Tibial artery (tissue), 4 donors: ENCODE results near the gene OLFML2B.

ENCODE experiments used
- DNase-seq, 2 donors: peaks; one replicate each; pipeline ENCODE4 v3.0.0-alpha.2; 2019
- H3K27ac ChIP-seq, 2 donors: fragments of 200-600 bp; sonication (generic) in 1 of 2; 1 replicate in 1 of 2; 2 replicates in 1 of 2; pipeline ENCODE4 v1.5.1; 2018 to 2019; ENCODE audit warnings: mild to moderate bottlenecking in 1 of 2
- H3K27me3 ChIP-seq, 2 donors: fragments of 200-600 bp; sonication (generic) in 1 of 2; one replicate each; pipeline versions ENCODE4 v1.5.1 to v1.6.0; 2016 to 2019
- H3K36me3 ChIP-seq, 3 donors: fragments of 200-600 bp; sonication (generic) in 2 of 3; one replicate each; pipeline ENCODE4 v1.5.1; 2016 to 2019; ENCODE audit warnings: mild to moderate bottlenecking in 2 of 3
- H3K4me1 ChIP-seq, 4 donors: fragments of 200-600 bp; sonication (generic) in 2 of 4; 1 replicate in 3 of 4; 2 replicates in 1 of 4; pipeline ENCODE4 v1.5.1; 2016 to 2019
- H3K4me3 ChIP-seq, 2 donors: fragments of 200-600 bp; sonication (generic) in 1 of 2; 1 replicate in 1 of 2; 2 replicates in 1 of 2; pipeline ENCODE4 v1.5.1; 2018 to 2019; ENCODE audit warnings: mild to moderate bottlenecking in 2 of 2
- H3K9me3 ChIP-seq, 3 donors: fragments of 200-600 bp; sonication (generic) in 1 of 3; one replicate each; pipeline ENCODE4 v1.5.1; 2016 to 2019
- CTCF ChIP-seq, 2 experiments: fragments of 200-600 bp in 1 of 2; fragments of 450-650 bp in 1 of 2; IDR thresholded peaks; one replicate each; pipeline ENCODE4 v1.5.1; 2017 to 2019; ENCODE audit warnings: antibody characterized with exemption in 2 of 2, mild to moderate bottlenecking in 1 of 2, moderate library complexity in 1 of 2
- intact Hi-C: fragments of 100-400 bp; cut with DNase I; formaldehyde crosslinking; loops from one replicate; pipeline ENCODE4 v1.15.0; 2023; ENCODE audit warnings: low total_unique reads

Gene OLFML2B

DNA sequence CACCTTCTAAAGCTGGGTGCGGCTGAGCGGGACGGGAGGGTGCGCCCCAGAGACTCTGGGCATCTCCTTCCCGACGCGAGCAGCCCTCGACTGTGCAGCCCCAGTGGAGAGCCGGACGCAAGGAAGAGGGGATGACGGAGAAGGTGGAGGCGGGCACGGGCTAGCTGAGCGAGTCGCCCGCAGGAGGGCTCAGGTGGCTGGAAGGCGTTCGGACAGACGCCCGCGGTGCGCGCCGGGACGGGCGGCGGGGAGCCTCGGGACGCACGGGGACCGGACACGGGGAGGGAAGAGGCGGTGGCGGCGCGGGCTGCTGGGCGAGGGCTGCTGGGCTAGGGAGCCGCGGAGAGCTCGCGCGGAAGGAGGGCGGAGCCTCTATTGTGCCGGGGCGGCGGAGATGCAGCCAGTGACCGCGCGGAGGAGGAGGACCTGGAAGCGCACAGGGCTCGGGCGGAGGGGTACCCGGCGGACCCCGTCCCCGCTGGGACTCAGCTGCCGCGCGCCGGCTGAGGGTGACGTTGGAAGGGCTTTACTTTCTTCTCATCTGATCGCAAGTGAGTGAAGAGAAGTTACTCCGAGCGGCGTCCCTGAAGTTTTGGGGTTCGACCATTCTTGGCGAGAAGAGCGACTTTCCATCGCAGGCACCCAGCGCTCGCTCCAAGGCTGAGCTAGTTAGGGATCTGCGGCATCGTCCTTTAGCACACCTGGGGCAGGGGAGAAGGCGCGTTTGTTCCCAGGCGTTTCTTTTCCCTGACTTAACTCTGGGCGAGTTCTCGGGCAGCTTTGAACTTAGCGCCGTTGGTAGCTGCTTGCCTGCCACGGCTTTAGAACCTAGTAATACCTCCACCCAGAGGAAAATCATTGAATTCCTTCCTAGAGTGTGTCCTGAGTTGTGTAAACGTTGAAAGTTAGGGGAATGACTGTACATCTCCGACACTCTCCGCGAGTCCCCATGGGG lies at the start of gene OLFML2B:
OLFML2B (minus strand) TSS at position 323 of the 955 bp plus-strand sequence. CDS start 439 bp downstream, outside the sequence.
- DNase-seq = peak; percentile 81 to 91
- Histone ChIP-seq H3K27me3 (no peaks in the 10 kb centered on the region), H3K9me3 (no peaks in the 10 kb centered on the region), H3K27ac (peak within 1 kb of the TSS; percentile 82), H3K4me3 (peak within 1 kb of the TSS; percentile 68 to 70), H3K4me1 (peaks cover 12 to 48% (median 33%) of the 10 kb centered on the region in 4 donors), H3K36me3 (no peaks in the 10 kb centered on the region)
- TF ChIP-seq CTCF (IDR thresholded peaks at IDR 0.05) = peak; percentile 43 to 50
- intact Hi-C loops = loop anchor here (2.0 kb wide), 1 partner anchor 155 kb away; no protein-coding TSS in a partner anchor

DNA sequence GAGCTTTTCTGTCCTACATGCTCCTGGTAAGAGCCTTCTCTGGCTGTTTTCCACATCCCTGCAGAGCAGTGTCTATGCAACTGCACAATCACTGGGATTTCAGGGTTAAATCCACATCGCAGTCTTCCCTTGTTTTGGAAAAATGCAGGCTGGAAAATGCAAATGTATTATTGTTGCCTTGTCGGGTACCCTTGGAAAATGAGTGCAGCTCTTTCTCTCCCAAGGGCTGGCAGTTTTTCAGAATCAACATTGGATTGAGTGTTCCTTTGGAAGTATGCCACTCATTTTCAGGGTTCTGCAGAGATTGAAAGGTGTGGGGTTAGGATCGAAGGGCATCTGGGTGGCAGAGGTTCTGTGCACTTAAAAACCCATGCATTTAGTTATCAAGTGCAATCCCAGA lies 49.1 kb upstream of the OLFML2B start:
- Histone ChIP-seq H3K9me3 (peaks cover 0 to 6% (median 0%) of the 10 kb centered on the region in 3 donors), H3K27me3 (peaks cover 0 to 16% of the 10 kb centered on the region in 2 donors), H3K36me3 (no peaks in the 10 kb centered on the region), H3K27ac (no peak overlapping the region), H3K4me3 (no peak overlapping the region), H3K4me1 (peaks cover 0 to 35% (median 18%) of the 10 kb centered on the region in 4 donors)
- intact Hi-C loops = loop anchor here (10.0 kb wide), 1 partner anchor 142 kb away; no protein-coding TSS in a partner anchor
- TF ChIP-seq CTCF (IDR thresholded peaks at IDR 0.05) = no peak
- no peak for DNase-seq

DNA sequence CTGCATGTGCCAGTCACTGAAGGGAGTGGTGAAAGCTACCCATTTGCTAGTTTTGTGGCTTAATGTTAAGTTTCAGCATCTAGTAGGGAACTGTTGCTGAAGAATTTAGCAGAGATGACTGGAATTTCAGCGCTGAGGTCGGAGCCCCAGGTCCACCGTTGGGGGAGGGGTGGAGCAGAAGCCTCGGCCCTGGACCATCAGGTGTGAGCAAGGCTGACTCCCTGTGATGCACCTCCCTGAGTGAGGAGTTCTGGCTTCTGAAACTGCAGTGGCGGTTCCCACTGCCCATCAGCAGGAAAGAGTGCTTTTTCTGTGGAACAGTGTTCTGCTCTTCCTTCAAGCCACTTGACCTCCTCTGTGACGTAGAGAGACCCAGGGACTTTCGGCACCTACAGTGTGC lies 47.2 kb upstream of the OLFML2B start:
- no peak for DNase-seq
- peaks cover 0 to 6% (median 0%) of the 10 kb centered on the region in 3 donors for H3K9me3 ChIP-seq
- intact Hi-C loops = loop anchor here (10.0 kb wide), 1 partner anchor 144 kb away; no protein-coding TSS in a partner anchor
- peaks cover 0 to 27% of the 10 kb centered on the region in 2 donors for H3K27me3 ChIP-seq
- H3K4me3 ChIP-seq = peak overlapping the region; percentile 56 to 75
- H3K36me3 ChIP-seq = no peaks in the 10 kb centered on the region
- peaks cover 0 to 27% (median 15%) of the 10 kb centered on the region in 4 donors for H3K4me1 ChIP-seq
- no peak overlapping the region for H3K27ac ChIP-seq
- no peak for TF ChIP-seq CTCF (IDR thresholded peaks at IDR 0.05)

DNA sequence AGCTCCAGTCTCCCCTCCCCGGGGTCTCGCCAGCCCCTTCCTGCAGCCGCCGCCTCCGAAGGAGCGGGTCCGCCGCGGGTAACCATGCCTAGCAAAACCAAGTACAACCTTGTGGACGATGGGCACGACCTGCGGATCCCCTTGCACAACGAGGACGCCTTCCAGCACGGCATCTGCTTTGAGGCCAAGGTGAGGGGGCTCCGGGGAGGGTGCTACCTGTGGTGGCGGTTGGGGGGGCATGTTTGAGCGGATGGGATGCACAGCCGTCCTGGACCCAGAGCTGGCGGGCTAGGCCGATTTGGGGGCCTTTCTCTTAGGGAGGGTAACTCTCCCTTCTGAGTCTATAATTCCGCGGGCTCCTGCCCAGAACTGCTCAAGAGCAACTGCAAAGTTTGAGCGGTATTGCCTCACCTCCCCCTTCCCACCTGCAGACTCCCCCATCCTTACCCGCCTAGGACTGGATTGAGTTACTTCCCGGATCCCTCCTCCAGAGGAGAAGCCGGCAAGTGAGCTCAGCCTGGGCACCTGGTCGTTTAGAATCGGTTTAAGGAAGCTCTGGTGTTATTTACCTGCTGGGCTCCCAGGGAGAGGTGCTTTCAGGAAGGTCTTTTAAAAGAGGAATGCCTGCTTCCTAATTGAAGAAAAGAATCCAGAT lies 46.6 kb upstream of the OLFML2B start:
- Histone ChIP-seq H3K27ac (peak overlapping the region in 1 of 2 donors; percentile 18), H3K36me3 (no peaks in the 10 kb centered on the region), H3K27me3 (peaks cover 0 to 33% of the 10 kb centered on the region in 2 donors), H3K4me1 (peaks cover 0 to 27% (median 15%) of the 10 kb centered on the region in 4 donors), H3K9me3 (peaks cover 0 to 6% (median 0%) of the 10 kb centered on the region in 3 donors), H3K4me3 (peak overlapping the region; percentile 56 to 75)
- intact Hi-C loops = loop anchor here (10.0 kb wide), 1 partner anchor 145 kb away; no protein-coding TSS in a partner anchor
- no peak for TF ChIP-seq CTCF (IDR thresholded peaks at IDR 0.05)
- DNase-seq = no peak

GRCh38 chr1:162069334-162070093 lies 45.8 kb upstream of the OLFML2B start, which contains the start of gene NOS1AP:
NOS1AP (plus strand) TSS chr1:162069691; CDS start chr1:162070178, 487 bp downstream.
- H3K4me3 ChIP-seq = peak within 1 kb of the TSS; percentile 56 to 75
- TF ChIP-seq CTCF (IDR thresholded peaks at IDR 0.05) = no peak
- H3K27me3 ChIP-seq = peaks cover 0 to 39% of the 10 kb centered on the region in 2 donors
- H3K4me1 ChIP-seq = peaks cover 0 to 27% (median 15%) of the 10 kb centered on the region in 4 donors
- intact Hi-C loops = loop anchor here (10.0 kb wide), 1 partner anchor 145 kb away; no protein-coding TSS in a partner anchor
- DNase-seq = peak; percentile 57 to 85
- H3K36me3 ChIP-seq = no peaks in the 10 kb centered on the region
- peaks cover 0 to 4% (median 0%) of the 10 kb centered on the region in 3 donors for H3K9me3 ChIP-seq
- peak within 1 kb of the TSS in 1 of 2 donors; percentile 18 for H3K27ac ChIP-seq
